DOHH2 (cell line): ENCODE results near the gene NRL.

Source experiments
- EZH2phosphoT487 ChIP-seq: fragments of 200-600 bp; sonication (generic); IDR thresholded peaks from 2 replicates; pipeline ENCODE4 v1.6.1; 2017; ENCODE audit warnings: borderline replicate concordance, mild to moderate bottlenecking, antibody characterized with exemption, low read length, moderate library complexity, mixed read lengths
- TF ChIP-seq, protein P1 (sequence below): fragments of 200-600 bp; sonication (generic); IDR thresholded peaks from one replicate; pipeline ENCODE4 v1.5.1; 2014; ENCODE audit warnings: antibody characterized with exemption, mild to moderate bottlenecking, low read depth, low read length; ENCODE audit not compliant: poor library complexity, severe bottlenecking

- TF ChIP-seq, protein P1, sequence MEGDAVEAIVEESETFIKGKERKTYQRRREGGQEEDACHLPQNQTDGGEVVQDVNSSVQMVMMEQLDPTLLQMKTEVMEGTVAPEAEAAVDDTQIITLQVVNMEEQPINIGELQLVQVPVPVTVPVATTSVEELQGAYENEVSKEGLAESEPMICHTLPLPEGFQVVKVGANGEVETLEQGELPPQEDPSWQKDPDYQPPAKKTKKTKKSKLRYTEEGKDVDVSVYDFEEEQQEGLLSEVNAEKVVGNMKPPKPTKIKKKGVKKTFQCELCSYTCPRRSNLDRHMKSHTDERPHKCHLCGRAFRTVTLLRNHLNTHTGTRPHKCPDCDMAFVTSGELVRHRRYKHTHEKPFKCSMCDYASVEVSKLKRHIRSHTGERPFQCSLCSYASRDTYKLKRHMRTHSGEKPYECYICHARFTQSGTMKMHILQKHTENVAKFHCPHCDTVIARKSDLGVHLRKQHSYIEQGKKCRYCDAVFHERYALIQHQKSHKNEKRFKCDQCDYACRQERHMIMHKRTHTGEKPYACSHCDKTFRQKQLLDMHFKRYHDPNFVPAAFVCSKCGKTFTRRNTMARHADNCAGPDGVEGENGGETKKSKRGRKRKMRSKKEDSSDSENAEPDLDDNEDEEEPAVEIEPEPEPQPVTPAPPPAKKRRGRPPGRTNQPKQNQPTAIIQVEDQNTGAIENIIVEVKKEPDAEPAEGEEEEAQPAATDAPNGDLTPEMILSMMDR = no peak
- no peak for TF ChIP-seq EZH2phosphoT487
Observed at GRCh38 chr14:24072436-24072835, 42.3 kb downstream of the NRL start.
